GM12801 (cell line): ENCODE results near the gene SPA17.

ENCODE experiments used
- TF ChIP-seq, protein P1 (sequence below): IDR thresholded peaks from one replicate; pipeline ENCODE4 v1.5.1; 2011; ENCODE audit warnings: control low read depth; ENCODE audit not compliant: insufficient read length; ENCODE audit errors: extremely low read depth

SPA17 gene

DNA sequence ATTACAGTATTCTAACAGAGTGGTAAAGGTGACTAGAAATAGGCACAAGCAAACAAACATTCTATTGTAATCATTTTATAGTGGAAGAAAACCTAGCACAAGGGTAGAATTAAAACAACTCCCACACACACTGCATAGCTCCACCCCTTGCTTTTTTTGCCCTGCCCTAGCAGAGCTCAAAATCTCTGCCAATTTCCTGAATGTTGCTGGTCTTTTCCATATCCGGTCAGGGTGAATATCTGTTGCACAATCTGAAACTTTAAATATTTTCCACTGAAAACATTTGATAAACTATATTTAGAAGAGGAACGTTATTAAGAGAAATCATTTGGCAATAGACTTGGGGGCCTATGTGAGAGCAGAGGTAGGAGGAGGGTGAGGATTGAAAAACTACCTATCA lies 2.7 kb downstream of the SPA17 start:
- TF ChIP-seq, protein P1, sequence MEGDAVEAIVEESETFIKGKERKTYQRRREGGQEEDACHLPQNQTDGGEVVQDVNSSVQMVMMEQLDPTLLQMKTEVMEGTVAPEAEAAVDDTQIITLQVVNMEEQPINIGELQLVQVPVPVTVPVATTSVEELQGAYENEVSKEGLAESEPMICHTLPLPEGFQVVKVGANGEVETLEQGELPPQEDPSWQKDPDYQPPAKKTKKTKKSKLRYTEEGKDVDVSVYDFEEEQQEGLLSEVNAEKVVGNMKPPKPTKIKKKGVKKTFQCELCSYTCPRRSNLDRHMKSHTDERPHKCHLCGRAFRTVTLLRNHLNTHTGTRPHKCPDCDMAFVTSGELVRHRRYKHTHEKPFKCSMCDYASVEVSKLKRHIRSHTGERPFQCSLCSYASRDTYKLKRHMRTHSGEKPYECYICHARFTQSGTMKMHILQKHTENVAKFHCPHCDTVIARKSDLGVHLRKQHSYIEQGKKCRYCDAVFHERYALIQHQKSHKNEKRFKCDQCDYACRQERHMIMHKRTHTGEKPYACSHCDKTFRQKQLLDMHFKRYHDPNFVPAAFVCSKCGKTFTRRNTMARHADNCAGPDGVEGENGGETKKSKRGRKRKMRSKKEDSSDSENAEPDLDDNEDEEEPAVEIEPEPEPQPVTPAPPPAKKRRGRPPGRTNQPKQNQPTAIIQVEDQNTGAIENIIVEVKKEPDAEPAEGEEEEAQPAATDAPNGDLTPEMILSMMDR, result no peak

DNA sequence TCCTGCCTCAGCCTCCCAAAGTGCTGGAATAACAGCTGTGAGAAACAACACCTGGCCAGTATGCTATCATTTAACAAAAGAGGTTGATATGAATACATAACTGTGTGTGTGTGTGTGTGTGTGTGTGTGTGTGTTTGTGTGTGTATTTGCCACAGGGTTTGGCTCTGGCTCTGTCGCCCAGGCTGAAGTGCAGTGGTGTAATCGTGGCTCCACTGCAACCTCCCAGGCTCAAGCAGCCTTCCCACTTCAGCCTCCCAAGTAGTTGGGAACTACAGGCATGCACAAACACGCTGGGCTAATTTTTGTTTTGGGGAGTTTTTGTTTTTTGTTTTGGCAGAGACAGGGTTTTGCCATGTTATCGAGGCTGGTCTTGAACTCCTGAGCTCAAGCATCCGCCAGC lies 4.7 kb downstream of the SPA17 start:
- TF ChIP-seq, protein P1, result no peak

DNA sequence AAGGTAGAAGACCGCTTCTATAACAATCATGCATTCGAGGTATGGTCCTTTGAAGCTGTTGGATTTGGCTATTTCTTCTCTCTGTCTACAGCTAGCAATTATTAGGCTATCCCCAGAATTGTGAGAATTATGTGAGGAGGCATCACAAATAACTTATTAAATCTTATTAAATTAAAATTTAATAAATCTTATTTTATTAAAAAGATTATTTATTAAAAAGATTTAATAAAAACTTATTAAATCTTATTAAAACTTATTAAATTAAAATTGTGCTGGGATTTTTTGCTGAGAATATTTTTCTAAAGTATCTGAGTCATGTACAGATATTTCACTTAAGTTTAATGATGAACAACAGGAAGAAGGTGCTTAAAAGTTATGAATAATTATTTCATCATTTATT lies 7.7 kb downstream of the SPA17 start:
- TF ChIP-seq, protein P1, result no peak

DNA sequence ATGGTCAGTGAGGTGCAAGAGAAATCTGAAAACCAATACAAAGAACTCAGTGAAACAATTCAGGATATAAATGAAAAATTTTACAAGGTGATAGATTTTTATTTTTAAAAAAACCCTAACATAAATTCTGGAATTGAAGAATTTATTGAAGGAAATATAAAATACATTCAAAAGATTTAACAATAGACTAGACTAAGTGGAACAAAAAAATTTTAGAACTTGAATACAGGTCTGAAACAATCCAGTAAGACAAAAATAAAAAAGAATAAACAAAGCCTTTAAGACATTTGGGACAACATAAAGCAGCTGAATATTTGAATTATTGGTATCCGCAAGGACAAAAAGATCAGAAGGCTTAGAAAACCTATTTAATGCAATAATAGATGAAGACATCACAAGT lies 8.7 kb downstream of the SPA17 start:
- TF ChIP-seq, protein P1, result no peak

DNA sequence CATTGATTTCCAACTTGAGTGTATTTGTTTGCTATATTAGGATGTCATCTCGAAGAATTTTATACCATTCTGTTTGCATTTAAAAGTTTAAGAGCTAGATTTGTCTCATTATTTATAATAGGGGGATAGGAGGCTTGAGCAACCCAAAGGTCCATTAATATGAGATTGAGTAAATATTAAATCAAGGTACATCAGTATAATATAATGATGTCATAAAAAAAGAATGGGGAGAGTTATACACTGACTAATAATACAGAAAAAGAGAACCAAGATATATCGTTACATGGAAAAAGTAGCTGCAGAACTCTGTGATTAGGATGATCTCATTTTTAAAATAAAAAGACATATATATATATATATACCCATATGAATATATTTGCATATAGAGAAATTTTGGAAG lies 19.4 kb downstream of the SPA17 start:
- TF ChIP-seq, protein P1, result no peak

DNA sequence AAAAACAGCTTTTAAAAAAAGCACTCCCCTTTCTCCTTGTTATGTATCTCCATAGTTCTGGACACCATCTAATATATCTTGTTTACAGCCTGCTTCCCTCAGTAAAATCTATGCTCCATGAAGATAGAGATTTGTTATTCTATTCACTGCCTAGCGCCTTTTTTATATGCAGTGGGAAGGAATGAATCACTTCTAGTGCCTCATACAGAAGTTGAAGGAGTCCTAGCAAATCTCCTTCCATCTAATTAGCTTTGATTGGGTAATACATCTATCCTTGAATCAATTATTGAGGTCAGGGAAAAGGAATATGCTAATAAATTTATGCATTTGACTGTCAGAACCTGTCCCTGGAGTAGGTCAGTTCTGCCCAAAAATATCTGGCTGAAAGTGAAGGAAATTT lies 25.8 kb downstream of the SPA17 start:
- TF ChIP-seq, protein P1, result no peak

DNA sequence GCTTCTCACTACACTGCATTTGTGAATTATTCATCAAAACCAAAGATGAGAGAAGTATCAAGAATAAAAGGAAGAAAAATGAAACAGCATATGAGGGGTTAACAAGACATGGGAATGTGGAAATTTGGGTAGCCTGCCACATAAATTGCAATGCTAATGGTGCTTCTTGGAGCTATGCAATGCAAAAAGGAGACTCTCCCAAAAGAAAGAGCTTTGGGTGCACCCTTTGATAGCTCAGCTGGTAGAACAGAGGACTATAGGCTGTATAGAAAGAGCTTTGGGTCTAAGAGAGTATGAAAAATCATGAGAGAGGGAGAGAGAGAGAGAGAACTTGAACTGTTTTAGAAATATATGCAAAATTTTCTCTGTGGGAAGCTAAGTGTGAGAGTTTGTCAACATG lies 26.3 kb downstream of the SPA17 start:
- TF ChIP-seq, protein P1, result no peak

DNA sequence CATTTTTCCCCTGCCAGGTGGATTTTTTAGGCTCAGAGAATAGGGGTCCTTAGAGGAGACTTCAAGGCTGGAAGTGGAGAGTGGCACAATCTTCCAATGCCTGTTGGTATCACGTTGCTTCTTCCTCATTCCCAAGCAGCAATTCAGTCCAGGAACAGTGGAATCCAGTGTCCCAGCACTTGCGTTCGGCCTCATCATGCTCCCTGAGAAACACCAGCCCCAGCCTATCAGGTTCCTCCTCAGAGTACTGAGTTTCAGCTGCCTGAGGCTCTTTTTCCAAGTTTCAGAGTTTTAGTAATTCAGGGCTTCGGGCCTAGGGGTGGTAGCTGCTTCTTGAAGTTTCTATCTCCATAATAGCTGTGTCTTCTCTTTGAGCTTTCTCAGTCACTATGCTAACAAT lies 34.1 kb downstream of the SPA17 start:
- TF ChIP-seq, protein P1, result no peak
